Gastroesophageal sphincter (tissue), 4 donors: ENCODE measurements around the gene ZMYND10. TPM values are rescaled to one million over a fixed set of nuclear protein-coding genes. Genes with fewer than 3 reads are reported as not detected.

Source experiments
- ATAC-seq: fragments of 150-250 bp; one replicate; pipeline ENCODE4 v1.9.1; 2016; ENCODE audit warnings: mild to moderate bottlenecking, moderate library complexity
- H3K27ac ChIP-seq, 4 donors: fragments of 200-600 bp; sonication (generic) in 3 of 4; 1 replicate in 3 of 4; 2 replicates in 1 of 4; pipeline ENCODE4 v1.5.1; 2016 to 2019
- H3K27me3 ChIP-seq: fragments of 200-600 bp; sonication (generic); one replicate; pipeline ENCODE4 v1.5.1; 2019
- H3K36me3 ChIP-seq, 2 donors: fragments of 200-600 bp; sonication (generic); one replicate each; pipeline ENCODE4 v1.5.1; 2019; ENCODE audit warnings: control low read depth in 1 of 2
- H3K4me1 ChIP-seq, 3 donors: fragments of 200-600 bp; sonication (generic); 1 replicate in 2 of 3; 2 replicates in 1 of 3; pipeline ENCODE4 v1.5.1; 2016 to 2019; ENCODE audit warnings: control low read depth in 2 of 3
- H3K4me3 ChIP-seq, 2 donors: fragments of 200-600 bp; sonication (generic); one replicate each; pipeline ENCODE4 v1.5.1; 2019; ENCODE audit warnings: mild to moderate bottlenecking in 1 of 2, moderate library complexity in 1 of 2
- H3K9me3 ChIP-seq, 3 donors: fragments of 200-600 bp; sonication (generic); one replicate each; pipeline ENCODE4 v1.5.1; 2017 to 2019; ENCODE audit warnings: control low read depth in 2 of 3
- EP300 ChIP-seq: sonication (generic); formaldehyde crosslinking; IDR thresholded peaks from one replicate; pipeline ENCODE4 v1.6.1; 2017; ENCODE audit warnings: antibody characterized with exemption, mild to moderate bottlenecking
- POLR2A ChIP-seq, 2 donors: fragments of 450-650 bp; IDR thresholded peaks; one replicate each; pipeline ENCODE4 v1.6.1; 2017; ENCODE audit warnings: antibody characterized with exemption in 2 of 2, mild to moderate bottlenecking in 2 of 2, moderate library complexity in 1 of 2
- POLR2AphosphoS5 ChIP-seq: sonication (generic); formaldehyde crosslinking; IDR thresholded peaks from one replicate; pipeline ENCODE4 v1.6.1; 2017; ENCODE audit warnings: antibody characterized with exemption
- WGBS, 2 donors: methylation state at CpG; one replicate each; pipeline ENCODE4 v1.1.5; 2018; ENCODE audit warnings: low coverage in 1 of 2; 5-methylcytosine and 5-hydroxymethylcytosine counted together
- total RNA-seq, 4 donors: library from RNA; depleted of rRNA; stranded (reverse); fragments of >200 nt; gene quantifications; one replicate each; pipeline ENCODE4 v1.1.0, GENCODE V29; 2016
- TF ChIP-seq, protein P1 (sequence below), 4 experiments: fragments of 200-600 bp in 2 of 4; fragments of 450-650 bp in 2 of 4; sonication (generic) in 1 of 4; IDR thresholded peaks; one replicate each; pipeline ENCODE4 v1.5.1; 2017 to 2019; ENCODE audit warnings: antibody characterized with exemption in 4 of 4, mild to moderate bottlenecking in 2 of 4, moderate library complexity in 2 of 4

Gene ZMYND10
- total RNA-seq, 4 donors from 2014 or later: 0.54 TPM; not detected in 3

DNA sequence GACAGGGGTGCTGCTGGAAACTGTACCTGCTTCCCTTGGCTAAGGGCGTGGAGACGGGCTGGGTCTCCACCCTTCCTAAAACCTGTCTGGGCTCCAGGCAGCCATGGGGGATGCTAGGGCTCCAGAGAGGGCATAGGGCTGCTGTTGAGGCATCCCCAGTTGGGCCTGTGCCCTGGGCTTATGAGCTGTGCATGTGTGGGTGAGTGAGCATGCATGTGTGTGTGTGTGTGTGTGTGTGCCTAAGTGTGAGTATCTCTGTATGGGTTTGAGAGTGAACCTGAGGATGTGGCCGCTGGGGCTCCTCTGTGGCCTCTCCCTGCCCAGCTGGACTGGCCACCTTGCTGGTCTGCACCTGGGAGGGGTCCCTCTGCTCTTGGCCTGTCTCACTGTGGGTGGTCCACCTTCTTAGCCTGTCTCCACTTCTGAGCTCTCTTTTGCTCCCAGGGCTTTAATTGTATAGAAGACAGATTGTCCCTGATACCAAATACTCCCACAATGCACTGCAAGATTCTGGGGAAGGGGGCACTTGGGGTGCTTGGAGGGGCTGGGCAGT, 25.7 kb upstream of the ZMYND10 start:
- WGBS, 2 donors: 50 to 82% methylated on average over 1 to 2 of the region's 3 CpGs

DNA sequence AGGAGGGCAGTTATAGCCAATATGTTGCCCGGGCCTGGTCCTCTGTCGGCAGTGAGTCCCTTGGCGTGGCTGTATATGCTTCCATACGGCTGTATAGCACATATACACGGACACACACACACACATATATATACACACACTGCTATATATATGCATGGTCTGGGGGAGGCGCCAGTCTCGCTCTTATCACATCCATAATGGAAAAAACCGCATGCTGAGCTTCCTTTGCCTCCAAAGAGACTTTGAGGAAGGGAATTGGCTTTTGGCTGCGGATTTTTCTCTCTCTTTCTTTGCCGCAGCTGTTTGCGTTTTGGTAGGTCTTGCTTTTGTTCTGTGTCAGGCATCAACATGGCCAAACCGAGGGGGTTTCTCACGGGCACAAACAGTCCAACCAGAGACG, 25.1 kb upstream of the ZMYND10 start:
- Histone ChIP-seq H3K27me3 (peaks cover 5% of the 10 kb centered on the region), H3K27ac (no peak overlapping the region), H3K9me3 (no peaks in the 10 kb centered on the region), H3K4me3 (no peak overlapping the region), H3K36me3 (no peaks in the 10 kb centered on the region), H3K4me1 (peaks cover 0 to 7% (median 3%) of the 10 kb centered on the region in 3 donors)
- TF ChIP-seq POLR2A (IDR thresholded peaks at IDR 0.05) (no peak), POLR2AphosphoS5 (no peak), EP300 (no peak)
- TF ChIP-seq, protein P1, sequence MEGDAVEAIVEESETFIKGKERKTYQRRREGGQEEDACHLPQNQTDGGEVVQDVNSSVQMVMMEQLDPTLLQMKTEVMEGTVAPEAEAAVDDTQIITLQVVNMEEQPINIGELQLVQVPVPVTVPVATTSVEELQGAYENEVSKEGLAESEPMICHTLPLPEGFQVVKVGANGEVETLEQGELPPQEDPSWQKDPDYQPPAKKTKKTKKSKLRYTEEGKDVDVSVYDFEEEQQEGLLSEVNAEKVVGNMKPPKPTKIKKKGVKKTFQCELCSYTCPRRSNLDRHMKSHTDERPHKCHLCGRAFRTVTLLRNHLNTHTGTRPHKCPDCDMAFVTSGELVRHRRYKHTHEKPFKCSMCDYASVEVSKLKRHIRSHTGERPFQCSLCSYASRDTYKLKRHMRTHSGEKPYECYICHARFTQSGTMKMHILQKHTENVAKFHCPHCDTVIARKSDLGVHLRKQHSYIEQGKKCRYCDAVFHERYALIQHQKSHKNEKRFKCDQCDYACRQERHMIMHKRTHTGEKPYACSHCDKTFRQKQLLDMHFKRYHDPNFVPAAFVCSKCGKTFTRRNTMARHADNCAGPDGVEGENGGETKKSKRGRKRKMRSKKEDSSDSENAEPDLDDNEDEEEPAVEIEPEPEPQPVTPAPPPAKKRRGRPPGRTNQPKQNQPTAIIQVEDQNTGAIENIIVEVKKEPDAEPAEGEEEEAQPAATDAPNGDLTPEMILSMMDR (IDR thresholded peaks at IDR 0.05): no peak
- ATAC-seq: no peak
- WGBS, 2 donors: 100% methylated on average over 1 of the region's 14 CpGs; no CpG with 5 or more reads in 1 of the 2 donors

More for the DNA sequence above, 25.7 kb upstream of the ZMYND10 start:
- Histone ChIP-seq H3K4me1 (peaks cover 0 to under 1% (median 0%) of the 10 kb centered on the region in 3 donors), H3K36me3 (no peaks in the 10 kb centered on the region), H3K9me3 (no peaks in the 10 kb centered on the region), H3K27ac (no peak overlapping the region), H3K4me3 (no peak overlapping the region), H3K27me3 (peaks cover 5% of the 10 kb centered on the region)
- TF ChIP-seq, protein P1 (IDR thresholded peaks at IDR 0.05): no peak
- TF ChIP-seq EP300 (no peak), POLR2AphosphoS5 (no peak), POLR2A (IDR thresholded peaks at IDR 0.05) (no peak)
- ATAC-seq: no peak

DNA sequence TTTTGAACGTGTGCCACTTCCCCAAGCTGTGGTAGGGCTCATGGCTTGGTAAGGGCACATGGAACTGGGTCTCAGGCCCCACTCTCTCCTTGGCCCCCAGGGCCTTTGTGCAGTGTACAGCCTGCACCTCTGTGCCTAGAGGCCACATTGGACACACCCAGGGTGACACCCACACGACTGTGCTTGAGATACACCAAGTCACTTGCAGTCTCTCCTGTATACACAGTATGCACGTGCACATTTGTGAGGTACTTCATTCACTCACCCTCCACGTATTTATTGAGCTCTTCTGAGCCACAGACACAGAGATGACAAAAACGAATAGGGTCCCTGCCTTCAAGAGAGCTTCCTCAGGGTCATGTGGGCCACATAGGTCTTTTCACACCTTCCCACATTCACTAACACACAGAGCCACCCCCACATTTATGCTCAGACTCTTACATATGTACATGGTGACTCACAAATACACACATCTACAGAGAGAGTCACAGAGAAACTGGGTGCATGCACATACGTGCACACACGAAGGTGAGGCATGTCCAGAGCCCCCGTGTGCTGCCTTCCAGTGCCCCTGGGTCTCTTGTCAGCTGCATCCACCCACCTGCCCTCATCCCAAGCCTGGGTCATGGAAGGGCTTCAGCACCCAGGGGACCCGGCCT, 23.6 kb upstream of the ZMYND10 start:
- 36 to 74% methylated on average over 3 to 4 of the region's 9 CpGs for WGBS, 2 donors
- Histone ChIP-seq H3K27me3 (peaks cover 5% of the 10 kb centered on the region), H3K9me3 (no peaks in the 10 kb centered on the region), H3K4me3 (no peak overlapping the region), H3K27ac (no peak overlapping the region), H3K36me3 (no peaks in the 10 kb centered on the region), H3K4me1 (peaks cover 0 to 20% (median 10%) of the 10 kb centered on the region in 3 donors)
- TF ChIP-seq, protein P1 (IDR thresholded peaks at IDR 0.05): no peak
- ATAC-seq: no peak

DNA sequence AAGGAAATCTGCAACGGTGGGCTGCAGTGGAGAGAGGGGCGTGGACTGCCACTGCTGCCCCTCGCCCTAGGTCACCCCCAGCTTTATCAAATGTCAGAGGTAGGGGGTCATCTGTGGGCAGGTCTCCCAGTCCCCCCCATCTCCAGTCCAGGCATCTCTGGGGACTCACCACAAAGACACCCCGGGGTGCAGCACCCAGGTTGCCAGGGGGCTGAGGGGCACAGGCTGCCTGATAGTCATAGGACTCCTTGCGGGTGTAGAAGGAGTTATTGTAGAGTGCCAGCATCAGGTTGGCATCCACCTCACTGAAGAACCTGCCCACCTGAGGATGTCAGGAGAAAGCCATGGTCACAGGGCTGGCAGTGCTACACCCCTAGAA, 20.3 kb upstream of the ZMYND10 start:
- H3K27ac ChIP-seq: peak overlapping the region in 2 of 4 donors; percentile 71 to 87
- ATAC-seq: no peak

More for the DNA sequence above, 20.3 kb upstream of the ZMYND10 start:
- H3K4me3 ChIP-seq: peak overlapping the region in 1 of 2 donors; percentile 67
- 100% methylated on average over 1 of the region's 5 CpGs; no CpG with 5 or more reads in 1 of the 2 donors for WGBS, 2 donors
- H3K4me1 ChIP-seq: peaks cover 0 to 22% (median 11%) of the 10 kb centered on the region in 3 donors
- no peaks in the 10 kb centered on the region for H3K9me3 ChIP-seq
- H3K27me3 ChIP-seq: no peaks in the 10 kb centered on the region
- no peaks in the 10 kb centered on the region for H3K36me3 ChIP-seq
- TF ChIP-seq, protein P1 (IDR thresholded peaks at IDR 0.05): no peak
- no peak for TF ChIP-seq EP300
